Activated CD4-positive, CD25-positive, alpha-beta regulatory T cell treated with anti-CD3 and anti-CD28 coated beads, Interleukin-2, amount 50 U/mL, for 24 hours (primary cell): ENCODE measurements around the gene ANKHD1.

Experiments used
- ATAC-seq, 2 donors: fragments of 150-1000 bp; cut with Tn5 transposase; one replicate each; pipeline ENCODE4 v1.10.0; 2021; ENCODE audit warnings: mild to moderate bottlenecking in 1 of 2, moderate library complexity in 1 of 2

Gene ANKHD1

GRCh38 chr5:140401362-140402257, at the start of gene ANKHD1:
Gene ANKHD1, plus strand, starts transcription at chr5:140401833. Its CDS starts 135 bp downstream, at chr5:140401968.
- peak; percentile 84 to 87 for ATAC-seq

GRCh38 chr5:140355546-140355945, 46.1 kb upstream of the ANKHD1 start:
- ATAC-seq, result no peak

- no peak for ATAC-seq
These were observed 44.5 kb upstream of the ANKHD1 start for GRCh38 chr5:140356853-140357725.

- ATAC-seq, result peak; percentile 93 to 95
These were observed 43.9 kb upstream of the ANKHD1 start for GRCh38 chr5:140357726-140358093.

GRCh38 chr5:140358738-140359310, 42.8 kb upstream of the ANKHD1 start:
- ATAC-seq, result no peak

GRCh38 chr5:140360101-140360500, 41.5 kb upstream of the ANKHD1 start, which contains the start of gene SLC4A9:
Gene SLC4A9, plus strand, starts transcription at chr5:140360194. Its CDS starts 43 bp downstream, at chr5:140360237.
- ATAC-seq, result no peak

- no peak for ATAC-seq
These were observed 40.8 kb upstream of the ANKHD1 start for GRCh38 chr5:140360681-140361479.

GRCh38 chr5:140361901-140362300, 39.7 kb upstream of the ANKHD1 start:
- no peak for ATAC-seq

- ATAC-seq, result no peak
These were observed 39.3 kb upstream of the ANKHD1 start for GRCh38 chr5:140362311-140362710.

GRCh38 chr5:140362875-140363630, 38.6 kb upstream of the ANKHD1 start:
- peak; percentile 84 to 92 for ATAC-seq

- ATAC-seq, result no peak
These were observed 37.8 kb upstream of the ANKHD1 start for GRCh38 chr5:140363631-140364471.

GRCh38 chr5:140364472-140364765, 37.2 kb upstream of the ANKHD1 start:
- ATAC-seq, result no peak

- ATAC-seq, result no peak
These were observed 36.4 kb upstream of the ANKHD1 start for GRCh38 chr5:140365282-140365681.

- no peak for ATAC-seq
These were observed 35.7 kb upstream of the ANKHD1 start for GRCh38 chr5:140365941-140366340.

GRCh38 chr5:140366589-140367255, 34.9 kb upstream of the ANKHD1 start:
- no peak for ATAC-seq

- ATAC-seq, result no peak
These were observed 34.2 kb upstream of the ANKHD1 start for GRCh38 chr5:140367256-140368013.

- ATAC-seq, result no peak
These were observed 30.1 kb upstream of the ANKHD1 start for GRCh38 chr5:140371356-140372151.

GRCh38 chr5:140372971-140373487, 28.6 kb upstream of the ANKHD1 start:
- ATAC-seq, result peak in 1 of 2 donors; percentile 51
